Lower leg skin (tissue), 3 donors: ENCODE results near the gene G6PC2.

ENCODE experiments used
- POLR2A ChIP-seq, 2 donors: fragments of 450-650 bp; IDR thresholded peaks; one replicate each; pipeline ENCODE4 v1.6.1; 2016 to 2017; ENCODE audit warnings: antibody characterized with exemption in 2 of 2, mild to moderate bottlenecking in 1 of 2, moderate library complexity in 1 of 2
- TF ChIP-seq, protein P1 (sequence below), 3 donors: fragments of 450-650 bp; IDR thresholded peaks; one replicate each; pipeline ENCODE4 v1.5.1; 2016; ENCODE audit warnings: antibody characterized with exemption in 3 of 3, mild to moderate bottlenecking in 3 of 3, moderate library complexity in 2 of 3

DNA sequence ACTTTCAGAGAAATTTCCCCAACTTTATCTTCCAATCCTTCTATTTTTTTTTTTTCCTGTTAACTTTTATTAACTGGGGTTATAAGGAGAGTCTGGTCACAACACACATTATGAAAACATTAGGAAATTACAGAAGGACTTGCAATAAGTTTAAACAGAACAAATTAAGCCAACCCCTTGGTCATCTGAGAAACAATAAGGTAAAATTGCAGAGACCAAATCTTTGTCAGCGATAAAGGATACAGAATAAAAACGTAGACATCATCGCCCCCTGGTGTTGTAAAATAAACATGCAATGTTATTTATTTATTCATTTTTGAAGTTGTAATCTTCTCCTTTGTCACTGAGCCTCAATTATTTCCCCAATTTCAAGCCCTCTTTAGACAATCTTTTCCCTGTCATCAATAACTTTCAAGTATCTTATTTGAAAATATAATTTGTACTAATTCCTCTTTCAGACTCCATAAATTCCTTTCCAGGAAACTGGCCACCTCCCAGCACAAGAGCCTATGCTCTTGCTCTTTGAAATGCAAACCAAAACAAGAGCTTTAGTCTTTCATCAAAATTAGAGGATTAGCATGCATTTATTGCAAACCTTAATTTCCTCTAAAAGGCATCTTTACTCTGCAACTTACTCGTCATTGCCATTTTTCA is 19.5 kb downstream of the G6PC2 start:
- TF ChIP-seq POLR2A (IDR thresholded peaks at IDR 0.05) = no peak
- TF ChIP-seq, protein P1, sequence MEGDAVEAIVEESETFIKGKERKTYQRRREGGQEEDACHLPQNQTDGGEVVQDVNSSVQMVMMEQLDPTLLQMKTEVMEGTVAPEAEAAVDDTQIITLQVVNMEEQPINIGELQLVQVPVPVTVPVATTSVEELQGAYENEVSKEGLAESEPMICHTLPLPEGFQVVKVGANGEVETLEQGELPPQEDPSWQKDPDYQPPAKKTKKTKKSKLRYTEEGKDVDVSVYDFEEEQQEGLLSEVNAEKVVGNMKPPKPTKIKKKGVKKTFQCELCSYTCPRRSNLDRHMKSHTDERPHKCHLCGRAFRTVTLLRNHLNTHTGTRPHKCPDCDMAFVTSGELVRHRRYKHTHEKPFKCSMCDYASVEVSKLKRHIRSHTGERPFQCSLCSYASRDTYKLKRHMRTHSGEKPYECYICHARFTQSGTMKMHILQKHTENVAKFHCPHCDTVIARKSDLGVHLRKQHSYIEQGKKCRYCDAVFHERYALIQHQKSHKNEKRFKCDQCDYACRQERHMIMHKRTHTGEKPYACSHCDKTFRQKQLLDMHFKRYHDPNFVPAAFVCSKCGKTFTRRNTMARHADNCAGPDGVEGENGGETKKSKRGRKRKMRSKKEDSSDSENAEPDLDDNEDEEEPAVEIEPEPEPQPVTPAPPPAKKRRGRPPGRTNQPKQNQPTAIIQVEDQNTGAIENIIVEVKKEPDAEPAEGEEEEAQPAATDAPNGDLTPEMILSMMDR (IDR thresholded peaks at IDR 0.05) = no peak
